KOPT-K1 (cell line): ENCODE measurements around the gene HOXC6.

Source experiments
- H3K27ac ChIP-seq: fragments of 200-600 bp; sonication (generic); 2 replicates; pipeline ENCODE4 v1.5.1; 2016; ENCODE audit warnings: antibody characterized with exemption, mild to moderate bottlenecking, low read depth, low read length; ENCODE audit not compliant: poor library complexity, severe bottlenecking
- H3K36me3 ChIP-seq: fragments of 200-600 bp; sonication (generic); 2 replicates; pipeline ENCODE4 v1.5.1; 2017; ENCODE audit warnings: antibody characterized with exemption, mild to moderate bottlenecking, low read length, moderate library complexity; ENCODE audit not compliant: insufficient read depth
- H3K9me3 ChIP-seq: fragments of 200-600 bp; sonication (generic); 2 replicates; pipeline ENCODE4 v1.5.1; 2017; ENCODE audit warnings: antibody characterized with exemption, low read length, mild to moderate bottlenecking; ENCODE audit not compliant: insufficient read depth, poor library complexity, severe bottlenecking

Gene HOXC6

DNA sequence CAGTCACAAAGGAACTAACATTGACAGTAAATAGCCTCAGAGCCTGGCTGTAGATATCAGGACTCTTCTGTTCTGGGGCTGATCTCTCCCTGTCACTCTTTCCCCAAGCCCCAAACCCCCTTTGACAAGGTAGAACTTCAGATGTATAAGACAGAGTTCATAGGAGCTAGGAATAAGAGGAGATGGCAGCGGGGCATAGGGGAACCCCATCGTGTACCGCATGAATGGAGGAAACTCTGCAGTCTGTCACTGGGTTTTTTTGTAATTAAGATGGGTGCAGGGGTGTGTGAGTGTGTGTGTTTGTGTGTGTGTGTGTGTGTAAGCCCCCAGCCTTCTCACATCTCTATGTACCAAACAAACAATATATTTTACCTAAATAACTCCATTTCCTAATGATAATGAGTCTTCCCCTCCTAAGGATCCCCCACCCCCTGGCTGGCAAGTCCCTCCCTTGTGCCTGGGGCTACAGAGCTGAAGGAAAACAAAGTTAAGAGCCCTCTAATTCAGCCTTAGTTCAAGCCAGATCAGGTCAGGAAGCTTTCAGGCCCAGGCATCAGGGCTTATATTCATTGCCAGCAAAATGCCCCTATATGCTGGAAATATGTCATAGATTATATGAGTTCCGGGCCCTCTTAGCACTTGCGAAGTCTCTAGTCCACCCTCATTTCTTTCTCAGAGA, 16.3 kb downstream of the HOXC6 start:
- Histone ChIP-seq H3K27ac (no peak overlapping the region), H3K9me3 (no peaks in the 10 kb centered on the region), H3K36me3 (no peaks in the 10 kb centered on the region)

DNA sequence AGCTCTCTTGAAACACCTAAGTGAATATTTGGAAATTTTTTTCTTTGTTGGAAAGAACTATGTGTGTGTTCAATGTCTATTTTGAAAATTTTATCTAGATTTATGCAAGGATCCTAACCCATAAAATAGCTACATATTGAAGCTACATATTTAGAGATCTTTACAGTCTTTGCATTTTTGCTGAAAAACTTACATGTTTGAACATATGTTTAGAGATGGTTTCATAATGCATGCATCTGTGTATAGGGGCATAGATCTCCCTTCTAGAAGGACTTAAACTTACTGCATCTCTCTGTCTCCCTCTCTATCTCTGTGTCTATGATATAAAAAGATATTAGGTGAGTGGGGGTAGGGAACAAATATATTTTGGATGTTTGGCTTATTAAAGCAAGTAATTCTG, 17.2 kb downstream of the HOXC6 start:
- Histone ChIP-seq H3K27ac (no peak overlapping the region), H3K9me3 (no peaks in the 10 kb centered on the region), H3K36me3 (no peaks in the 10 kb centered on the region)

DNA sequence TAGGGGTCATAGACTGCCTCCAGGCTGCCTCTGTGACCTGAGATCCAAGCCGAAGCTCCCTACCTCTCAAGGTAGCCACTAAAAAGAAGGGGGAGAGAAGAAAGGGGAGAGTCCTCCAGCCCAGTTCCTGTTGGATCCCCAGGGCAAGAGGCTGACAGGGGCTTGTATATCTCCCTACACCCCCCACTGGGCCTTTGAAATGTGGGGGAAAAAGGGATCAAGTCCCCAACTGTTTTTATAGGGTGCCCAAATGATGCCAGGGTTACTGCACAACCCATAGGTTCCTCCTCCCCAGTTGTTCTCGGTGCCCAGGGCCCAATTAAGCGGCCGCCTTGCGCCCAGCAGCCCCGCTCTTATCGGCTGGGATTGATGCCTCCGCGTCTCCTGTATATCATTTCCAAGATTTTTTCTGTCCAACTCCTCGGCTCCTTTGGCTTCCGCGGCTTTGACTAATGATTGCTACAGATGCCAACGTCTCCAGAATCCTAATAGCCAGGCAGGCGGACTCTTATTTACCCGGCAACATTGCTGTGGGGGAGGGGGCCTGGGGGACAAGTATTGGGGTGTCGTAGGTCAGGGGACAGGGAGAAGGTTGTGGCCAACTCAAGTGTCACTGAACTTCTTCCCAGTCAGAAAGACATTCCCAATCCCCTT, 17.8 kb downstream of the HOXC6 start:
- Histone ChIP-seq H3K9me3 (no peaks in the 10 kb centered on the region), H3K36me3 (no peaks in the 10 kb centered on the region), H3K27ac (no peak overlapping the region)

DNA sequence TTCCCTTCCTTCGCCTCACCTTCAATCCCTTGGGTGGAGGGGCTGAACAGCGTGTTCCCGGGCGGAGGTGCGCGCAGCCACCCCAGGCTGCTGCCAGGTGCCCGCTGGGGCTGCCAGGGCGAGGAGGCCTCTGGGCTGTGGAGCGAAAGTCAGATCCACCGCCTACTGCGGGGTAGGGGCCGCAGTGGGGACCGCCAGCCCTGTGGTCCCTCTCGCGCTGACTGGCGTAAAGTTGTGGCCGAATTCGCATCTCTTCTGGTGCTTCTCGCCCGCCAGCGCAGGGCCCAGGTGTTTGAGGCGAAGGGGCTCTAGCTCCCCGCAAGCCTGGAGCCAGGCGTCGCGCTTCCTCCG, 18.5 kb downstream of the HOXC6 start:
- no peak overlapping the region for H3K27ac ChIP-seq
- no peaks in the 10 kb centered on the region for H3K36me3 ChIP-seq
- no peaks in the 10 kb centered on the region for H3K9me3 ChIP-seq

DNA sequence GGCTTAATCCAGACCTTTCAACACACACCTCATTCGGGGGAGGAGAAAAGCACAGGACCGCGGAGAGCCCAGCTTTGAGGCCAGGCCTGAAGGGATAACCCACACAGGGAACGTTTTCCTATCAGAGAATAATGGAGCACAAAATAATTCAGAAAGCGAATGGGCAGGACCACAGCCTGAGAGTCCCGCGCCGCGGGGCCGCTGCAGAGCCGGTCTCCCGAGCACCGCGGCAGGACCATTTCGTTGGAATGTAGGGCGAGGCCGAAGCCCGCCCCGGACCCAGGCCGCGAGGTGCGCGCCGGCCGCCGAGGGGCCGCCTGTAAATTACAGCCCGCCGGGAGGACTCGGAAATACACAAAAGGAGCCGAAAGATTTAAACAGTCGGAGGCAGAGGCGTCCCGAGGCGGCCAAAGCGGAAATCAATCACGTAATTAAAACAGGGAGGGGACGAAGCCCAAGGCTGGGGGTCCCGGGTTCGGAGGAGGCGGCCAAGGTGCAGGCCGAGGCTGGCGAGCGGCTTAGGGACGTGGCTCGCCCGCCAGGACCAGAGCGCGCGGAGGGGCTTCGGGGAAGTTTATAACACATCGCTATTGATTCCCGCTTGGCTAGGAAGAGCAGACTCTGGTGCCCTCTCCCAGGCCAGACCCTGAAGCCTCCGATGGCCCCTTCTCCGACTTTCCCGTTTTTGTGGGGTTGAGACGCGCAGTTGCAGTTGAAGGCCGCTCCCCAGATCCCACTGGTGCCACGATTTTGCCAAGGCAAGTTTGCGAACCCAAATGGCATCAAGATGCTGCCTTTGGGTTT, 19.1 kb downstream of the HOXC6 start:
- Histone ChIP-seq H3K27ac (no peak overlapping the region), H3K36me3 (no peaks in the 10 kb centered on the region), H3K9me3 (no peaks in the 10 kb centered on the region)

DNA sequence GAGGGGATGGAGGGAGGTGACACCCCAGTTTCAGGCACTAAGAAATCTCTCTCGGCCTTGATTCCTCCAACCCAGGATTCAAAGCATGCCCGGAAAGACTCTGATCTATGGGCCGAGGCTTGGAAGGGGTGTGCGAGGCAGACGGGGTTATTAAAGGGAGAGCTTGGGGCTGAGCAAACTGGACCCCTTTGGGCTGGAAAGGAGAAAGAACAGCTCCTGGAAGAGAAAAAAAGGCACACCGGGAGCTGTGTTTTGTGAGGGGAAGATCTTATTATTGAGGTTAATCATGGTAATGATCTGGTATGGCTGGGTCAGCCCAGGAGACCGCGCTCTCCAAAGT, 19.7 kb downstream of the HOXC6 start:
- Histone ChIP-seq H3K27ac (no peak overlapping the region), H3K9me3 (no peaks in the 10 kb centered on the region), H3K36me3 (no peaks in the 10 kb centered on the region)

DNA sequence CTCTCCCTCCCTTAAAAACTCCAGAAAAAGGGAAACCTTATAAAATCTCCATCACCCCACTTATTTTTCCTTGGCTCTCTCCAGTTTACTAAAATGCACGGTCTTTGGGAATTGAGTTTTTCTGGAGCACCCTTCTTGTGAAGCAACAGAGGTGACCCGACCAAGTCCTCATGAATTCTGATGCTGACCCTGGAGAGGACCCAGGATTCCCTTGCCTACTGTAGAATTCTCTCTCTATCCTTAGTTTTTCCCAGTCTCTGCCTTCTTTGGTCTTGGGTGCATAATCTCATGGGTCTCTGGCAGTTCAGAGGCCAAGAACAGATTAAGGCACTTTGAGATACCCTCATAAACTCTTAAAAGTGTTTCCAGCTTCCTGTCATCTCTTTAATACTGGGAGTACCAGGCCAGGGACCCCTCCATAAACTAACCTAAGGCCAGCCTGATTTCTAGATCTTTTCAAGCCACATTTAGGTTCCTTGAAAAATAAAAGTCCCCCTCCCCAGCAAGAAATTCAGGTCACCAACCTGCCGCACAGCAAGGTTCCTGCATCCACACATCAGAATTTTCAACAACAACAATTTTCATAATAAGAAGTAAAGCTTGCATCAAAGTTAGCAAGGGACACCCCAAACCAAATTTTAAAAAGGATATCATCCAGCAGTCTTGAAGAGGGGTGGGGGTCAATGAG, 20.3 kb downstream of the HOXC6 start:
- Histone ChIP-seq H3K9me3 (no peaks in the 10 kb centered on the region), H3K36me3 (no peaks in the 10 kb centered on the region), H3K27ac (no peak overlapping the region)

DNA sequence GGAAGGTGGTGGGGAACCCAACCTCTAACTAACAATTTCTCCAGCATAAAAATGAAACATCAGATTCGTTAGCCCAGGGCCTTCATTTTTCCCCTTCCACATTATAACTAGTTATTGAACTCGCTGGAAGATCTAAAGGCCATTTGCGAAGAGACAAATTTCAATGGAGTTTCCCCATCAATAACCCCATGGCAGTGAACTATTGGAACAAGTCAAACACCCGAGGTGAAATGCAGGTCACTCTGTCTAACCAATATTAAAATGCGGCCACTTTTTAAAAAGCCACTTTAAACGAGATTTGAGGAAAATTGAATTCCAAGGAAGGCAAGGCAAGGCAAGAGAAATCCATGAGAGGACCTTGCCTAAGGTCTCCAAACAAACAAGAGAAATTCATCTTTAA, 20.9 kb downstream of the HOXC6 start:
- no peaks in the 10 kb centered on the region for H3K36me3 ChIP-seq
- H3K27ac ChIP-seq = no peak overlapping the region
- H3K9me3 ChIP-seq = no peaks in the 10 kb centered on the region

DNA sequence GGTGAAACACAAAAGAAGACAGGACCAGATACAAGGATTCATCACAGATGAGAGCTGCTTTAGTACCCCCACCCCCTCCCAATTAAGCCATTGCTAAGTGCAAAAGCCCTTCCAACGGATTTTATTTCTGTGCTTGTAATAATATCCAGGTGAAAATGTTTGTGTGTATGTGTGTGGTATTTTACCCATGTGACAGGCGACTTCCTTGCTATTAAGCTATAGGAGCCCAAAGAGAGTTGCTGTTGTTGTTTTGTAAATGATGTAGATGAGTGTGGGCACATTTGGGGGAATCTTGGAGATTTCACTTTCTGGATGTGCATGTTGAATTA, 22.2 kb downstream of the HOXC6 start:
- Histone ChIP-seq H3K27ac (no peak overlapping the region), H3K9me3 (no peaks in the 10 kb centered on the region), H3K36me3 (no peaks in the 10 kb centered on the region)

DNA sequence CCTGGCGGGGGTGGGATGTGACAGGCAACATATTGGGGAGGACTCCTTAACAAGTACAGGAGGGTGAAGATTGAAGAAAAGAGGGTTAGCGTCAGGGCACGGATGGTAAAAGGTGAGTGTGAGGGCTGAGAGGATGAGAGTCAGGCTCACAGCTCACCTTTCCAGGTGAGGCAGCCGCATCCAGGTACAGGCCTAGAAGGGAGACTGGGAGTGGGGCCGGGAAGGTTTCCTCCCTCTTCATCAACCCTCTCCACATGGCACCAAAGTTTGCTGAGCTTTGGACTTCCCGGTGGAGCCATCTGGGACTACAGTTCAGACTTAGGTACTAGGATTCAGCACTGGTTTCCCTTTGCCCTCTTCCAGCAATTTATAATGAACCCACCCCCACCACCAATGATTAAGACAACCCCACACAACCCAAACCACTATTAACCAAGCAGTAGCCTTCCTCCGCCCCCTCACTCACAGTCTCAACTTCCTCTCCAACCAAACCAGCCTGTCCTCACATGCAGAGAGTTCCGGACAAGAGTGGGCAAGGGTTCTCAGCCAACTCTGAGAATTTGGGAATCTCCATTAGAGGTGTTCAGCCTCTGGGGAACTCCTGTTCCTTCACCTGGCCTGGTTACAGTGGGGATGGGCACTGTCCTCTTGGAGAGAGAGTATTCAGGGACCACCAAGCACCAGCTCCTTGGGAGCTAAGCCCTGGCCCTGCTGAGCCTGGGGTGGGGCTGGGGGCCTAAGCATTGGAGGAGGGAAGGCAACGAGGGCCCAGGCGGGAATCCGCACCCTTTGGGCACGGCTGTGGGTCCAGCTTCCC, 23.0 kb downstream of the HOXC6 start:
- no peaks in the 10 kb centered on the region for H3K9me3 ChIP-seq
- H3K36me3 ChIP-seq = no peaks in the 10 kb centered on the region
- H3K27ac ChIP-seq = no peak overlapping the region

DNA sequence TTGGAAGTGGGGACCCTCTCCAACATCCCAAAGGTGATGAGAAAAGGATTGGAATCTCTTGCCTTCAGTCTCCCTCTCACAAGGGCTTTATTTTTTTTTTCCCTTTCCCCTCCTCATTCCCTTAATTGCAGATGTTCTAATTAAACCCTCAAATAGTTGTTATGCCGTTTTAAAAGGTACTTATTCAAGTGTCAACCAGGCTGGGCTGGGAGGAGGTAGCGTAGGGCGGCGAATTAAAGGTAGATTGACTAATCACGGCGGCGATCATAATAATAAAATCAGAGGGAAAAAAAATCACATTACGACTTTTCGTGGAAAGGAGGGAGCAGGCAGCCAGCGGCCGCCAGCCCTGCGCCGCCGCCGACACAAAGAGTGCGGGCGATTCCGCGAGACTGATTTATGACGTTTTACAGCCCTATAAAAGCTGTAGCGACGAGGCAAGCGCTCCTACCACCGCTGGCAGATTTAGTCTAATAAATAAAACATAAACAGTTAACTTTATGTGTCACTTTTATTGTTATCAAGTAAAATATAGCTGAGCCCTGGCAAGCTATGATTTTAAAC, 23.7 kb downstream of the HOXC6 start:
- Histone ChIP-seq H3K36me3 (no peaks in the 10 kb centered on the region), H3K9me3 (no peaks in the 10 kb centered on the region), H3K27ac (no peak overlapping the region)

DNA sequence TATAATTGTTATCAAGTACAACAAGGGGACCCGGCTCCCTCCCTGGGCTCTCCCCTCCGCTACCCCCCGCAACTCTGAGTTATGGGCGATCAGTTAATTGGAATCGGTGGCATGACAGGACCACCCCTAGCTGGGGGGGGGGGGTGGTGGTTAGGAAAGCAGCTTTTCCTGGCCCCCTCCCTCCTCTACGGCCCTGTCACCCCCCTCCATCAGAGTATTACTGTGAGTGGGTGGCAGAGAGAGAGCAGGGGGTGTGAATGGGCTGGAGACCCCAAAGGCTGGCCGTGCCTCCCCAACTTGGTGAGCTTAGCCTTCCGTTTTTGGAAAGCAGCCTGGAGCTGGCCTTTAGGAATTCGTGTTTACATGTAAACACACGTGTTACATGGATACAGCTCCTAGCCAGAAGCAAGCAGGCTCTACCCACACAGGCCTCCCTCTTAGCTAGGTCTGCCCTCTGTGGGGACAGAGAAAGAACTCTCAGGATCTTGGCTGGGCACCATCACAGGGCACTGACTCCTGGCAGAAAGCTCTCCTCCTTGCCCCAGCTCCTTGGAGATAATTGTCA, 24.3 kb downstream of the HOXC6 start:
- H3K27ac ChIP-seq = peak overlapping the region; percentile 71

DNA sequence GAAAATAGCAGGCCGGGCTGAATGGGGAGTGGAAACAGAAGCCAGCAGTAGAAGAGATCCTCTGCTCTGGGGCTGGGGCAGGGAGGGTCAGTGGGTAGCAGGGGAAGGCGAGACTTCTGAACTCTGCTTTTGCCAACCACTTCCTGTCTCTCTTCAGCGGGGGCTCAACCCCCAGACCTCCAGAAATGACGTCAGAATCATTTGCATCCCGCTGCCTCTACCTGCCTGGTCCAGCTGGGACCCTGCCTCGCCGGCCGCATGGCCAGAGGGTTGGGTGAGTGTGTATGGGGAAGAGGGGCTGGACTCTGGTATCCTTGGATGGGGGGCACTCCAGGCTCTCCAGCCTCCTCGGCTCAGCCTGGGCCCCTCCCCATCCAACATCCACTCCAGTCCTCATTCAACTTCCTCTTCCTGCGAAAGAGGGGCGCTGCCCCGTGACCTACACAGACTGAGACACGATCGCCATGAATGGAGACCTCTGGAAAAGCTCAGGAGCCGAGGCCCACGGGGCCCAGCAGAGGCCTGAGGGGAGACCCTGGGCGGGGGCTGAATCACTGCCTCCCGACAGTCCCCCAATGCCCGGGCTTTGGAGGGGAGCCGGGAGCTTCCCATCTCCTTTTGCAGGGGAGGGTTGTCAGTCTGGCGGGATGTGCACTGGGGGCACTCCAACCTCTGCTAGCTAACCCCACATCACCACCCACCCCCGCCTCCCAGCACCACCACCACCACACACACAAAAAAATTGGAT, 24.9 kb downstream of the HOXC6 start:
- Histone ChIP-seq H3K27ac (peak overlapping the region; percentile 71), H3K9me3 (no peaks in the 10 kb centered on the region), H3K36me3 (no peaks in the 10 kb centered on the region)

More for the DNA sequence above, 24.3 kb downstream of the HOXC6 start:
- H3K9me3 ChIP-seq = no peaks in the 10 kb centered on the region
- no peaks in the 10 kb centered on the region for H3K36me3 ChIP-seq
